SU-DHL-6 (cell line): Measurements from ENCODE around the gene CLDN25.

Experiments used
- CTCF ChIP-seq: fragments of 200-600 bp; sonication (generic); IDR thresholded peaks from one replicate; pipeline ENCODE4 v1.5.1; 2017; ENCODE audit warnings: antibody characterized with exemption, mild to moderate bottlenecking, low read length, moderate library complexity; ENCODE audit not compliant: insufficient read depth, poor library complexity, severe bottlenecking
- EZH2phosphoT487 ChIP-seq: fragments of 200-600 bp; sonication (generic), shearing (Covaris generic); conservative IDR thresholded peaks from 2 replicates; pipeline ENCODE4 v1.6.1; 2018; ENCODE audit warnings: mild to moderate bottlenecking, antibody characterized with exemption, low read length, moderate library complexity, mixed read lengths

GRCh38 chr11:113730887-113731726, 48.5 kb upstream of the CLDN25 start:
- TF ChIP-seq CTCF, result no peak
- TF ChIP-seq EZH2phosphoT487, result no peak
